Hepatocyte (in vitro differentiated cells): Measurements from ENCODE around the gene PAPSS1. TPM values are rescaled to one million over a fixed set of nuclear protein-coding genes. Genes with fewer than 3 reads are reported as not detected.

Source experiments
- DNase-seq: peaks from one replicate; pipeline ENCODE4 v3.0.0-alpha.2; 2016; ENCODE audit warnings: low spot score
- H2AFZ ChIP-seq: fragments of 200-600 bp; sonication (generic); 2 replicates; pipeline ENCODE4 v1.6.0; 2016; ENCODE audit warnings: antibody characterized with exemption, mild to moderate bottlenecking
- H3K27ac ChIP-seq: fragments of 200-600 bp; sonication (generic); 2 replicates; pipeline ENCODE4 v1.5.1; 2016; ENCODE audit warnings: mild to moderate bottlenecking
- H3K27me3 ChIP-seq: fragments of 200-600 bp; sonication (generic); 2 replicates; pipeline ENCODE4 v1.6.1; 2016
- H3K36me3 ChIP-seq: fragments of 200-600 bp; sonication (generic); replicated peaks from 2 replicates; pipeline ENCODE4 v1.5.1; 2016; ENCODE audit warnings: low read depth; ENCODE audit not compliant: insufficient read depth
- H3K4me1 ChIP-seq: fragments of 200-600 bp; sonication (generic); 2 replicates; pipeline ENCODE4 v1.5.1; 2016; ENCODE audit warnings: mild to moderate bottlenecking, moderate library complexity; ENCODE audit not compliant: insufficient read depth
- H3K4me2 ChIP-seq: fragments of 200-600 bp; sonication (generic); 2 replicates; pipeline ENCODE4 v1.6.0; 2016
- H3K4me3 ChIP-seq: fragments of 200-600 bp; sonication (generic); 2 replicates; pipeline ENCODE4 v1.5.1; 2016; ENCODE audit warnings: mild to moderate bottlenecking
- H3K79me2 ChIP-seq: fragments of 200-600 bp; sonication (generic); 2 replicates; pipeline ENCODE4 v1.6.0; 2017; ENCODE audit warnings: mild to moderate bottlenecking
- H3K9me2 ChIP-seq: fragments of 200-600 bp; sonication (generic); replicated peaks from 2 replicates; pipeline ENCODE4 v1.6.0; 2017; ENCODE audit warnings: mild to moderate bottlenecking; ENCODE audit not compliant: insufficient read depth
- H3K9me3 ChIP-seq: fragments of 200-600 bp; sonication (generic); 2 replicates; pipeline ENCODE4 v1.5.1; 2016; ENCODE audit warnings: low read depth, mild to moderate bottlenecking
- H4K20me1 ChIP-seq: fragments of 200-600 bp; sonication (generic); 2 replicates; pipeline ENCODE4 v1.6.0; 2016; ENCODE audit warnings: mild to moderate bottlenecking; ENCODE audit not compliant: insufficient read depth, poor library complexity, severe bottlenecking
- CTCF ChIP-seq: fragments of 200-600 bp; sonication (generic); IDR thresholded peaks from 2 replicates; pipeline ENCODE4 v1.5.1; 2016; ENCODE audit warnings: antibody characterized with exemption, mild to moderate bottlenecking; ENCODE audit not compliant: poor library complexity
- EZH2 ChIP-seq: fragments of 200-600 bp; sonication (generic); IDR thresholded peaks from 2 replicates; pipeline ENCODE4 v1.6.1; 2016; ENCODE audit warnings: antibody characterized with exemption, mild to moderate bottlenecking, borderline replicate concordance
- EZH2phosphoT487 ChIP-seq: fragments of 200-600 bp; sonication (generic); IDR thresholded peaks from one replicate; pipeline ENCODE4 v1.6.1; 2018; ENCODE audit warnings: antibody characterized with exemption, mild to moderate bottlenecking, low read depth, moderate library complexity; ENCODE audit not compliant: unreplicated experiment, severe bottlenecking
- WGBS: methylation state at CpG from one replicate; pipeline ENCODE4 v1.1.6; 2016; ENCODE audit warnings: low lambda C conversion rate; ENCODE audit errors: missing lambda C conversion rate; 5-methylcytosine and 5-hydroxymethylcytosine counted together
- polyA plus RNA-seq: library from polyadenylated mRNA; unstranded; fragments of >200 nt; fragmentation: Nextera tagmentation; extraction: Ambion mirVana; gene quantifications from 2 replicates; pipeline ENCODE4 v1.2.1, GENCODE V29; 2016
- total RNA-seq: library from RNA; depleted of rRNA; stranded (reverse); fragments of >200 nt; gene quantifications from 2 replicates; pipeline ENCODE4 v1.2.3, GENCODE V29; 2014

PAPSS1 gene
- total and polyA plus RNA-seq, 2 experiments from 2014 or later: 102 to 103 TPM

- Histone ChIP-seq H3K4me1 (no peaks in the 10 kb centered on the region), H3K36me3 (no peaks in the 10 kb centered on the region), H3K4me3 (no peak overlapping the region), H3K9me3 (no peaks in the 10 kb centered on the region), H4K20me1 (no peaks in the 10 kb centered on the region), H2AFZ (no peak overlapping the region), H3K27ac (no peak overlapping the region), H3K27me3 (no peaks in the 10 kb centered on the region), H3K9me2 (no peaks in the 10 kb centered on the region), H3K4me2 (no peak overlapping the region), H3K79me2 (no peaks in the 10 kb centered on the region)
- DNase-seq: no peak
- TF ChIP-seq EZH2 (no peak), CTCF (no peak), EZH2phosphoT487 (no peak)
- 93% methylated on average over 5 of the region's 5 CpGs for WGBS
Measured at GRCh38 chr4:107747748-107748486, 27.9 kb upstream of the PAPSS1 start.

GRCh38 chr4:107746161-107746560 lies 26.1 kb upstream of the PAPSS1 start:
- Histone ChIP-seq H3K4me1 (no peaks in the 10 kb centered on the region), H3K36me3 (no peaks in the 10 kb centered on the region), H3K27ac (no peak overlapping the region), H2AFZ (no peak overlapping the region), H3K9me2 (no peaks in the 10 kb centered on the region), H3K9me3 (no peaks in the 10 kb centered on the region), H4K20me1 (no peaks in the 10 kb centered on the region), H3K27me3 (no peaks in the 10 kb centered on the region), H3K4me2 (no peak overlapping the region), H3K4me3 (no peak overlapping the region), H3K79me2 (no peaks in the 10 kb centered on the region)
- DNase-seq: no peak
- WGBS: 84% methylated on average over 1 of the region's 1 CpG
- no peak for TF ChIP-seq EZH2phosphoT487
- no peak for TF ChIP-seq EZH2
- no peak for TF ChIP-seq CTCF

DNA sequence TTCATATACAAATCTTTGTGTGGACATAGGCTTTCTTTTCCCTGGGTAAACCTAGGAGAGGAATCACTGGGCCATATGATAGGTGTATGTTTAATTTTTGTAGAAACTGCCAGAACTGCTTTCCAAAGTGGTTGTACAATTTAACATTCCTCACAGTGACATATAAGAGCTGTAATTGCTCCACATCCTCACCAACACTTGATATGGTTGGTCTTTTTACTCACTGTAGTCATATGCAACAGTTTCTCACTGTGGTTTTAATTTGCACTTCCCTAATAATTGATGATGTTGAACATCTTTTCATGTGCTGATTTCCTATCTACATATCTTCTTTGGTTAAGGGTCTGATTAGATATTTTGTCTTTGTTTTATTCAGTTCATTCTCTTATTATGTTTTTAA lies 24.5 kb upstream of the PAPSS1 start:
- Histone ChIP-seq H3K4me1 (peaks cover 16% of the 10 kb centered on the region), H3K4me2 (no peak overlapping the region), H4K20me1 (no peaks in the 10 kb centered on the region), H3K4me3 (no peak overlapping the region), H3K9me2 (no peaks in the 10 kb centered on the region), H3K79me2 (no peaks in the 10 kb centered on the region), H3K27ac (no peak overlapping the region), H3K9me3 (no peaks in the 10 kb centered on the region), H2AFZ (no peak overlapping the region), H3K36me3 (no peaks in the 10 kb centered on the region), H3K27me3 (no peaks in the 10 kb centered on the region)
- DNase-seq: no peak
- no peak for TF ChIP-seq EZH2
- no peak for TF ChIP-seq CTCF
- no peak for TF ChIP-seq EZH2phosphoT487
